ENCODE results near the gene DBX2. TPM values are rescaled to one million over a fixed set of nuclear protein-coding genes. Genes with fewer than 3 reads are reported as not detected.

DBX2 gene
- total RNA-seq, 1 experiment from 2014 or later = 0.37 TPM

DNA sequence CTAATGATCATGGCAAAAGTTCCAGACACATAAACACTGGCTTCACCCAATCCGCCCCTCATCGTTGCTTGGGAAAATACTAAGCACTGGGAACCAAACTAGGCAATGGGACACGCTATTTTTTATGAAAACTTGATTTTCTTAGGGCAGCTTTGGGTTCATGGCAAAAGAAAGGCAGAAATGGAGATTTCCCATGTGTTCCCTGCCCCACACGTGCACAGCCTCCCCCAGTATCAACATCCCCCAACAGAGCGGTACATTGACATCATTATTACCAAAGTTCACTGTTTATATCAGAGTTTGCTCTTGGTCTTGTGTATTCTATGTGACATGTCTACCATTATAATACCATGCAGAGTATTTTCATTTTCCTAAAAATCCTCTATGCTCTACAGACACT is 71.0 kb downstream of the DBX2 start:
- ChIA-PET POLR2A (ENCODE audit: low non-redundant PET) (no interaction called here), CTCF (no interaction called here)
- Histone ChIP-seq H3K9me3 (ENCODE audit: low read depth, low read length, poor library complexity, severe bottlenecking) (no peaks in the 10 kb centered on the region), H3K27me3 (replicated peaks; ENCODE audit: insufficient read depth, low read depth, low read length, poor library complexity) (no peaks in the 10 kb centered on the region), H3K4me3 (ENCODE audit: low read depth, low read length, poor library complexity, severe bottlenecking) (no peak overlapping the region), H3K4me1 (ENCODE audit: insufficient read depth, low read length, poor library complexity, severe bottlenecking) (no peaks in the 10 kb centered on the region), H3K27ac (ENCODE audit: low read depth, low read length, poor library complexity, severe bottlenecking) (no peak overlapping the region), H3K36me3 (ENCODE audit: insufficient read depth, low read length, poor library complexity, severe bottlenecking) (no peaks in the 10 kb centered on the region)
- DNase-seq (ENCODE audit: low spot score) = no peak
- no TSS peak for BruUV-seq (replicated peaks)
- intact Hi-C loops (cut with micrococcal nuclease; ENCODE audit: unreplicated experiment) = no loop called here
- TF ChIP-seq, protein P1, sequence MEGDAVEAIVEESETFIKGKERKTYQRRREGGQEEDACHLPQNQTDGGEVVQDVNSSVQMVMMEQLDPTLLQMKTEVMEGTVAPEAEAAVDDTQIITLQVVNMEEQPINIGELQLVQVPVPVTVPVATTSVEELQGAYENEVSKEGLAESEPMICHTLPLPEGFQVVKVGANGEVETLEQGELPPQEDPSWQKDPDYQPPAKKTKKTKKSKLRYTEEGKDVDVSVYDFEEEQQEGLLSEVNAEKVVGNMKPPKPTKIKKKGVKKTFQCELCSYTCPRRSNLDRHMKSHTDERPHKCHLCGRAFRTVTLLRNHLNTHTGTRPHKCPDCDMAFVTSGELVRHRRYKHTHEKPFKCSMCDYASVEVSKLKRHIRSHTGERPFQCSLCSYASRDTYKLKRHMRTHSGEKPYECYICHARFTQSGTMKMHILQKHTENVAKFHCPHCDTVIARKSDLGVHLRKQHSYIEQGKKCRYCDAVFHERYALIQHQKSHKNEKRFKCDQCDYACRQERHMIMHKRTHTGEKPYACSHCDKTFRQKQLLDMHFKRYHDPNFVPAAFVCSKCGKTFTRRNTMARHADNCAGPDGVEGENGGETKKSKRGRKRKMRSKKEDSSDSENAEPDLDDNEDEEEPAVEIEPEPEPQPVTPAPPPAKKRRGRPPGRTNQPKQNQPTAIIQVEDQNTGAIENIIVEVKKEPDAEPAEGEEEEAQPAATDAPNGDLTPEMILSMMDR (conservative IDR thresholded peaks at IDR 0.05; ENCODE audit: low read depth, low read length) = no peak
- TF ChIP-seq EZH2 (IDR thresholded peaks at IDR 0.05; ENCODE audit: borderline replicate concordance, low read depth, low read length, poor library complexity, severe bottlenecking) = no peak

GRCh38 chr12:44976246-44976645 is 74.7 kb downstream of the DBX2 start:
- Histone ChIP-seq H3K9me3 (ENCODE audit: low read depth, low read length, poor library complexity, severe bottlenecking) (no peaks in the 10 kb centered on the region), H3K4me3 (ENCODE audit: low read depth, low read length, poor library complexity, severe bottlenecking) (no peak overlapping the region), H3K27me3 (replicated peaks; ENCODE audit: insufficient read depth, low read depth, low read length, poor library complexity) (no peaks in the 10 kb centered on the region), H3K4me1 (ENCODE audit: insufficient read depth, low read length, poor library complexity, severe bottlenecking) (no peaks in the 10 kb centered on the region), H3K36me3 (ENCODE audit: insufficient read depth, low read length, poor library complexity, severe bottlenecking) (no peaks in the 10 kb centered on the region), H3K27ac (ENCODE audit: low read depth, low read length, poor library complexity, severe bottlenecking) (no peak overlapping the region)
- intact Hi-C loops (cut with micrococcal nuclease; ENCODE audit: unreplicated experiment) = no loop called here
- TF ChIP-seq, protein P1 (conservative IDR thresholded peaks at IDR 0.05; ENCODE audit: low read depth, low read length) = no peak
- no peak for TF ChIP-seq EZH2 (IDR thresholded peaks at IDR 0.05; ENCODE audit: borderline replicate concordance, low read depth, low read length, poor library complexity, severe bottlenecking)
- ChIA-PET POLR2A (ENCODE audit: low non-redundant PET) (no interaction called here), CTCF (no interaction called here)
- no peak for DNase-seq (ENCODE audit: low spot score)
- no TSS peak for BruUV-seq (replicated peaks)

DNA sequence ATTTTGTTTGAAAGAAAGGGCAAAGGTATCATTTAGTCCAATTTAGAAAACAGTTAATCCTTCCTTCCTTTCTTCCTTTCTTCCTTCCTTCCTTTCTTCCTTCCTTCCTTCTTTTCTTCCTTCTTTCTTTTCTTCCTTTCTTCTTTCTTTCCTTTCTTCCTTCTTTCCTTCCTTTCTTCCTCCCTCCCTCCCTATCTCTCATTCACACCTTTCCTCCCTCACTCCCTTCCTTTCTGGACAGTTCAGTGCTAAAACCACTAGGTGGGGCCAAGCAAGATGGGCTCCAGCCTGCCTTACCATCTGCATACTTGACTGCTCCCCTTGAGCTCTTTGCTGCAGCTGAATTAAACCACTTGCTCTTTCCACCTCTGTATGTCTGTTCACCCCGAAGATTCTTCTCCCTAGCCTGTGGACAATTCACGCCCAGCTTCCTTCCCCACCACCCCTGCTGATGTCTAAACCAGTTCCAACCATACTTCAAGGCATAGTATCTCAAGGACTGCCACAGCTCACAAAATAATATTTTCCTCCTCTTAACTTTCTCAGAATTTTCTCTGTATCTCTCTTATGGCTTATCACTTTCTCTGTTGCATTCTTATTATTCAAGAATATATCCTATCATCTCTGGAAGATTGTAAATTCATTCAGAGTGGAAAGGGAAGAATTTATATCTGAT is 78.0 kb downstream of the DBX2 start:
- Histone ChIP-seq H3K27me3 (replicated peaks; ENCODE audit: insufficient read depth, low read depth, low read length, poor library complexity) (no peaks in the 10 kb centered on the region), H3K9me3 (ENCODE audit: low read depth, low read length, poor library complexity, severe bottlenecking) (no peaks in the 10 kb centered on the region), H3K4me1 (ENCODE audit: insufficient read depth, low read length, poor library complexity, severe bottlenecking) (no peaks in the 10 kb centered on the region), H3K4me3 (ENCODE audit: low read depth, low read length, poor library complexity, severe bottlenecking) (no peak overlapping the region), H3K27ac (ENCODE audit: low read depth, low read length, poor library complexity, severe bottlenecking) (no peak overlapping the region), H3K36me3 (ENCODE audit: insufficient read depth, low read length, poor library complexity, severe bottlenecking) (no peaks in the 10 kb centered on the region)
- BruUV-seq (replicated peaks) = no TSS peak
- DNase-seq (ENCODE audit: low spot score) = peak; percentile 67
- ChIA-PET CTCF (interaction anchor here (0.6 to 2.4 kb wide), 6 partner anchors 10 to 508 kb away, joined by 3 to 12 read pairs (median 4); no protein-coding TSS in a partner anchor), POLR2A (ENCODE audit: low non-redundant PET) (no interaction called here)
- intact Hi-C loops (cut with micrococcal nuclease; ENCODE audit: unreplicated experiment) = loop anchor here (2.0 kb wide), 1 partner anchor 150 kb away; no protein-coding TSS in a partner anchor
- TF ChIP-seq, protein P1 (conservative IDR thresholded peaks at IDR 0.05; ENCODE audit: low read depth, low read length) = peak; percentile 89
- TF ChIP-seq EZH2 (IDR thresholded peaks at IDR 0.05; ENCODE audit: borderline replicate concordance, low read depth, low read length, poor library complexity, severe bottlenecking) = no peak
